Stimulated activated CD4-positive, alpha-beta T cell treated with anti-CD3 and anti-CD28 coated beads, Interleukin-12 subunit alpha, Interleukin-12 subunit beta, amount 100 ng/mL, for 4 hours (primary cell): Measurements from ENCODE around the gene KCTD14.
A peak's percentile ranks its signal among the peaks of the same experiment; 100 is the strongest.
"Not testable (repeated sequence)": the region's sequence is repeated elsewhere in the genome, so short reads cannot be mapped to it uniquely, and the experiment has no call there.

ENCODE experiments used
- DNase-seq: peaks from one replicate; pipeline ENCODE4 v3.0.0-alpha.2; 2020

Gene KCTD14

DNA sequence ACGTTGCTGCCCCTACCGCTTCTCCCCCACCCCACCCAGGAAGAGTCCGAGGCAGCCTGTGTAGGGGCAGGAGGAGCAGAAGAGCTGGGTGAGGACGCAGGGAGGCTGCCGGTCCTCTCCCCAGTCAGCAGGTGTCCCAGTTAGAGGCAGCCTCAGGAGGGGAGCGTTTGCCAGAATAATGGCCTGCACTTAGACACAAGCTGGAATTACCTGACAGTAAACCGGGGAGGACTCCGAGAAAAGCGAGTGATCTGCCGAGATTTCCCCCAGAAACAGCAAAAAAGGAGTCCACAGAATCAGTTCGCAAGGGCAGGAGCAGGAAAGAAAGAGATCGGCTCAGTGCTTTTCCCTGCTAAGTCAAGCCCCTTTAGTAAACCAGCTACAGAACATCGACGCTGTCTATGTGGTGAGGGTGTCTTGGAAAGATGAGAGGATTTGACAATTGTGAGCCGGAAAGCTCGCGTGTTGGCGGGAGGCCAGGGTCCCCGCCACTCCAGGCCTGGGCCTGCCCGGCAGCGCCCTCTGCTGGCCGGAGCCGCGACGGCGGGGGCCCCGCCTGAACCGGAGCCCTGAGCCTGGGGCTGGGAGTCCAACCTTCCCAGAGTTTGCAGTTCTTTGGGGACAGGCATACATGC is 22.9 kb upstream of the KCTD14 start:
- peak; percentile 77 for DNase-seq

- no peak for DNase-seq
Measured at GRCh38 chr11:78044706-78045105, 21.6 kb upstream of the KCTD14 start.

- no peak for DNase-seq
Measured at GRCh38 chr11:78041843-78042440, 18.9 kb upstream of the KCTD14 start.

DNA sequence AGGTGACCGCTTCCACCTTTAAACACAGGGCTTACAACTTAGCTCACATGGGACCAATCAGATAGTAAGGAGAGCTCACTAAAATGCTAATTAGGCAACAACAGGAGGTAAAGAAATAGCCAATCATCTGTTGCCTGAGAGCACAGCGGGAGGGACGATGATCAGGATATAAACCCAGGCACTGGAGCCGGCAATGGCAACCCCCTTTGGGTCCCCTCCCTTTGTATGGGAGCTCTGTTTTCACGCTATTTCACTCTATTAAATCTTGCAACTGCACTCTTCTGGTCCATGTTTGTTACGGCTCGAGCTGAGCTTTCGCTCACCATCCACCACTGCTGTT is 18.3 kb upstream of the KCTD14 start:
- DNase-seq, result not testable (repeated sequence)

DNA sequence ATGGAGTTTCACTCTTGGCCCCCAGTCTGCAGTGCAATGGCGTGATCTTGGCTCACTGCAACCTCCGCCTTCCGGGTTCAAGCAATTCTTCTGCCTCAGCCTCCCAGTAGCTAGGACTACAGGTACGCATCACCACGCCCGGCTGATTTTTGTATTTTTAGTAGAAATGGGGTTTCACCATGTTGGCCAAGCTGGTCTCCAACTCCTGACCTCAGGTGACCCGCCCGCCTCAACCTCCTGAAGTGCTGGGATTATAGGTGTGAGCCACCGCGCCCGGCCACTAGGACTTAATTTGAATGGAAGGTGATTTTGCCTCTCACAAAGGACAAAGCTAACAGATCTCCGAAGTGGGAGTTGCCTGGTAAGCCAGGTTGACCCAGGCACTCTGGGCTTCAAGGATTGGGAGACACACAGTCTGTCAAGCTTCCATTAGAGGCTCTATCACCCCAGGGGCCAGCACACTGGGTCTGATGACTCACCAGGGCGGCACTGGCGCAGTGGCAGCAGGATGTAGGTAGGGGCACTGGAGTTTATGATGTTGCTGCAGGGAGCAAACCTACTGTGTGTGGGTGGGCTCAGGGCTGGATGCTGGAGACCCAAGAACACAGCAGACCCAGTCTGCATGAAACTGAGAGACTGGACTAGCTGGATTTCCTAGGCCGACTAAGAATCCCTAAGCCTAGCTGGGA is 17.8 kb upstream of the KCTD14 start:
- no peak for DNase-seq

GRCh38 chr11:78039919-78040671 is 17.0 kb upstream of the KCTD14 start:
- no peak for DNase-seq

GRCh38 chr11:78039391-78039918 is 16.4 kb upstream of the KCTD14 start:
- no peak for DNase-seq

DNA sequence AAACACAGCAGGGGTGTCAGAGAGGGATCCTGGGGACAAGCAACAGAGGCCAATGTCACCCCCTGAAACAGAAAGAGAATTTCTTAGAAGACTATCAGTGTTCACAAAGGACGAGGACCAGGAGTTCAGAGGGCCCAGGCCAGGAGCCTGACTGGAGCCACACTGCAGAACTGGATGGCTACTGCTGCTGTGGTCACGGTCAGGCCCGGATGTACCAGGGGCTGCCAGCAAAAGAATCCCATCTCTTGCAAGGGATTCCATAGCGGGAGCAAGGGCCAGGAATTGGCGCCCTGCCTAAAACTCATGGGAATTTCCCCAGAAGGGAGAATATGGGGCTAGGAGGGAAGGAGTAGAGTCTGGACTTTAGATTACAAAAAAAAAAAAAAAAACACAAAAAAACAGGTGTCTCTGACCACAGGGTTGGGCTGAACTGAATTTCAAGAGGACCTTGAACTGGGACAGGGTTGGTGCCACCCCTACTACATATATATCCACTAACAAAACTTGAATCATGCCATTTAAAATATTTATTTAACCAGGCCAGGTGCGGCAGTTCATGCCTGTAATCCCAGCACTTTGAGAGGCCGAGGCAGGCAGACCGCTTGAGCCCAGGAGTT is 15.7 kb upstream of the KCTD14 start:
- no peak for DNase-seq

- DNase-seq, result no peak
Measured at GRCh38 chr11:78037825-78038620, 14.9 kb upstream of the KCTD14 start.

DNA sequence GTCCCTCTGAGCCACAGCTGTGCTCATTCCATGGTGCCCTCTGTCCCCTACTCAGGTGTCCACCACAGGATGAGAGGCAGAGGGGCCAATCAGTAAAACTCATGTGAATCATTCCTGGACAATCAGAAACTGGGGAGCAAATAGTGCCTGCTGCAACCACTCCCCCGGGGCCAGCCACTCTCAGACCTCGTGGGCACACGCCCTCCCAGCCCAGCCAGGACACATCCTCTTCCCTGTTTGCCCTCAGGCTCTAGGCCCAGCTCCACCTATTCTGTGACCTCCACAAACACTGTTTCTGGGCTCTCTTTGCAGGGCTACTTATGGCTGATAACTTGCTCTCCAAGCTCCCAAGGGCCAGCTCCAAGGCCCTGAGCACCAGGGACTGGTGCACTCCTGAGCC is 14.0 kb upstream of the KCTD14 start:
- DNase-seq, result no peak

DNA sequence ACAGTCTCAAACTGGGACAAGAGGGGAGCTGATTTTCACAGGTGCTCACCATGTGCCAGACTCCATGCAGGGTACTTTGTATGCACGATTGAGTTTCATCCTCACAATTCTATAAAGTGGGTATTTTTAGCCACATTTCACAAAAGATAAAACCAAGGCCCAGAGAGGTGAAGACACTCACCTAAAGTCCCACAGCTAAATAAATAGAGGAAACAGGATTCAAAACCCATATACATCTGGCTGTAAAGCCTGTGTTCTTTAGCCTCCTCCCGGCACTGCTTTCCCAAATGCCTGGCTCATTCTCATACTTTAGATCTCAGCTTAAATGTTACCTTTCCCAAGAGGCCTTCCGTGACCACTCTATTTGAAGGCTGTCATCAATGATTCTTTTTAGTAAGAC is 13.2 kb upstream of the KCTD14 start:
- no peak for DNase-seq

DNA sequence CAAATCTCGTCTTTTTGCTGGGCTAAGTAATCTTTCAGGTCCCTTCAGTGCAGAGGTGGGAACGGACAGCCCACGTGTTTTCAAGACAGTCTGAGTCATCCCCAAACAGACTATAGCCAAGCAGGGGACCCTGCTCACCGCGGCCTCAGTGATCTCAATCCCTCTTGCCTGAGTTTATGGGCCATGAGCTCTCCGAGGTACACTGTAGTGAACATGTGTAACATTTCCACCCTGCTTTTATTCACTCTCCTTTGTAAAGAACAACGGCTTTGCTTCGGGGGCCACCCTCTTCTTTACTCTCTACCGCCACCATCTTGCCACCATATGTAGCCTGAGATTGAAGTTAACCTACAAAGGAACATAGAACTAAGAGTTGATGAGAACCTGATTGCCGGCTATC is 11.5 kb upstream of the KCTD14 start:
- no peak for DNase-seq

GRCh38 chr11:78033040-78033439 is 10.0 kb upstream of the KCTD14 start:
- DNase-seq, result no peak

DNA sequence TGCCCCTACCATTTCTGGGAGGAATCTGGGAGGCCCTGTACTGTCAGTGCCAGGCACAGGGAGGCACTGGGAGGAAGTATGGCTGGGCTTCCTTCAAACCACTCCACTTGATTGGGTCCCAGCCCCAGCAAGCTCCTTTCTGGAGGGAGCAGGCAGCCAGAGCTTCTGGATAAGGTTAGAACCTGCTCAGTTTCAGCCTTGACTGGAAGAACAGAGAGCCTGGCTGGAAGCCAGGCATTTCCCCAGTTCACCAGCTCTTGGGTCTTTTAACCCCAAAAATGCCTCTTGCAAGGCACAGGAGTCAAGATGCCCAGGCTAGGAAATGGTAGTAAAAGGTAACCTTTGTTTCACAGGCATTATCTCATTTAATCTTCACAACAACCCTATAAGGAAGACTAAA is 9.0 kb upstream of the KCTD14 start:
- no peak for DNase-seq

GRCh38 chr11:78031629-78032028 is 8.6 kb upstream of the KCTD14 start:
- DNase-seq, result no peak

GRCh38 chr11:78030429-78031325 is 7.6 kb upstream of the KCTD14 start:
- no peak for DNase-seq

DNA sequence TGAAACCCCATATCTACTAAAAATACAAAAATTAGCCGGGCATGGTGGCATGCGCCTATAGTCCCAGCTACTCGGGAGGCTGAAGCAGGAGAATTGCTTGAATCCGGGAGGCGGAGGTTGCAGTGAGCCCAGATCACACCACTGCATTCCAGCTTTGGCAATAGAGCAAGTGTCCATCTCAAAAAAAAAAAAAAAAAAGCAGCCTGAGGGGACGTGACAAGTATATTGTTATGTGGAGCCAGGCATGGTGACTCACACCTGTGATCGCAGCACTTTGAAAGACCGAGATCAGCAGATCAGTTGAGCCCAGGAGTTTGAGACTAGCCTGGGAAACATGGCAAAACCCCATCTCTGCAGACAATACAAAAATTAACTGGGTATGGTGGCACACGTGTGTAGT is 5.3 kb upstream of the KCTD14 start:
- DNase-seq, result not testable (repeated sequence)

DNA sequence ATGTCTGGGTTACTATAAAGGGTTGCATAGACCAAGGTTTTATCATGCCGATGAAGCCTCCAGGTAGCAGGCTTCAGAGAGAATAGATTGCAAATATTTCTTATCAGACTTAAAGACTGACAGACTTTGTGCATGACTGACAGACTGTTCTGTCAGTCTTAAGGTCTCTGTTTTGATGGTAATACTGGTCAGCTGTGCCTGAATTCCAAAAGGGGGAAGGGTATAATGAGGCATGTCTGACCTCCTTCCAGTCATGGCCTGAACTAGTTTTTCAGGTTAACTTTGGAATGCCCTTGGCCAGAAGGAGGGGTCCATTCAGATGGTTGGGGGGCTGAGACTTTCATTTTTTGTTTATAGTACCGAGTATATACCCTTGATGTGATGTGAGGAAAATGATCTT is 4.7 kb upstream of the KCTD14 start:
- DNase-seq, result no peak

DNA sequence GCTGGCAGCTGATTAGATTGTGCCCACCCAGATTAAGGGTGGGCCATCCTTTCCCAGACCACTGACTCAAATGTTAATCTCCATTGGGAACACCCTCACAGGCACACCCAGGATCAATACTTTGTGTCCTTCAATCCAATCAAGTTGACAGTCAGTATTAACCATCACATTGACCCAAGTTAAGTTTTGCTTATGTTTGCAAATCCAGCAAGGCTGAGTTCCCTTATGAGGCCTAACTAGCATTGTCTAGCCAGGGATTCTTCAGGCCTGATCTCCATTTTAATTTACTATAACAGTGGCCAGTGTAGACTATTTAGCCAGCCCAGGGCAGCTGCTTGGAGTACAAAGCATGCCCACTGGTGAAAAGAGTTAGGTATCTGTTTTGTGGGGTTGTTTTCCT is 2.3 kb upstream of the KCTD14 start:
- no peak for DNase-seq

- DNase-seq, result no peak
Measured at GRCh38 chr11:78023426-78023825, 350 bp upstream of the KCTD14 start.

DNA sequence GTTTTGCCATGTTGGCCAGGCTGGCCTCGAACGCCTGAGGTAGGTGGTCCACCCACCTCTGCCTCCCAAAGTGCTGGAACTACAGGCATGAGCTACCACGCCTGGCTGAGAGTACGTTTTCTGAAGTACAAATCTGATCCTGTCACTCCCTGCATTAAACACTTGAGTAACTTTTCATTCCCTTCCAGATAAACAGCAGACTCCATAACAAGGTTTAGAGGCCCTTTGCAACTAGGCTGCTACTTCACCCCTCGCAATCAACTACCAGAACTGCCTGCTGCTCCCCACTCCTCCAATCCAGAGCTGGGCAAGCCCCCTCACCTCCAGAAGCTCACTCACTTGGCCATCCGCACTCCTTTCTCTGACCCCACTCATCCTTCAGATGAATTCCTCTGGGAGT is 1.5 kb downstream of the KCTD14 start:
- no peak for DNase-seq
